GM19438 (cell line): ENCODE results near the gene PIP4K2A.
"Not testable (repeated sequence)": the region's sequence is repeated elsewhere in the genome, so short reads cannot be mapped to it uniquely, and the experiment has no call there.

Experiments used
- ATAC-seq: cut with Tn5 transposase; IDR thresholded peaks from one replicate; pipeline ENCODE4 v1.9.1; 2021; ENCODE audit warnings: low read depth; ENCODE audit not compliant: unreplicated experiment

PIP4K2A gene

DNA sequence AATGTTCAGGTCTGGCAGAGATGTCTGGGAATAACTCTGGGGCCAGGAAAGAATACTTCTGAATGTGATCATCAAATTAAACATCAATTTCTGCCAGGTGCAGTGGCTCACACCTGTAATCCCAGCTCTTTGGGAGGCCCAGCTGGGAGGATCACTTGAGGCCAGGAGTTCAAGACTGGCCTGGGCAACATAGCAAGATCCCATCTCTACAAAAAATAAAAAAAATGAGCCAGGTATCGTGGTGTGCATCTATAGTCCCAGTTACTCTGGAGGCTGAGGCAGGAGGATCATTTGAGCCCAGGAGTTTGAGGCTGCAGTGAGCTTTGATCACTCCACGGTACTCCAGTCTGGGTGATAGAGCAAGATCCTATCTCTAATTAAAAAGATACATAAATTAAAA lies 214.4 kb downstream of the PIP4K2A start:
- ATAC-seq, result not testable (repeated sequence)

DNA sequence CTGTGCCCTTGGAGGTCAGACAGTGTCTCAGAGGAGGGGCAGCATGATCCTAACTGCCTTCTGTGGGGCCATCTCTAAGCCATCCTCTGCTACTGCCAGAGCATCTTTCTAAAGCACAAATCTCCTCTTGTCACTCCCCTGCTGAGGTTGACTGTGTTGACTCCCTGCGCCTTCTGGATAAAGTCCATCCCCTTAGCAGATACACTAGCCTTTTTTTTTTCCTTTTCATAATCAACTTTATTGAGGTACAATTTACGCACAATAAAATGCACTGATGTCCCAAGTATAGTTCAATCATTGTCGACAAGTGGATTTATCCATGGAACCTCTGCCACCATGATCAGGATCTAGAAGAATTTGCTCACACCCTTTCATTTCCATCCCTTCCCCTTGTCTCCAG lies 219.0 kb downstream of the PIP4K2A start:
- no peak for ATAC-seq

- no peak for ATAC-seq
These were observed 220.4 kb downstream of the PIP4K2A start for GRCh38 chr10:22494007-22494406.

DNA sequence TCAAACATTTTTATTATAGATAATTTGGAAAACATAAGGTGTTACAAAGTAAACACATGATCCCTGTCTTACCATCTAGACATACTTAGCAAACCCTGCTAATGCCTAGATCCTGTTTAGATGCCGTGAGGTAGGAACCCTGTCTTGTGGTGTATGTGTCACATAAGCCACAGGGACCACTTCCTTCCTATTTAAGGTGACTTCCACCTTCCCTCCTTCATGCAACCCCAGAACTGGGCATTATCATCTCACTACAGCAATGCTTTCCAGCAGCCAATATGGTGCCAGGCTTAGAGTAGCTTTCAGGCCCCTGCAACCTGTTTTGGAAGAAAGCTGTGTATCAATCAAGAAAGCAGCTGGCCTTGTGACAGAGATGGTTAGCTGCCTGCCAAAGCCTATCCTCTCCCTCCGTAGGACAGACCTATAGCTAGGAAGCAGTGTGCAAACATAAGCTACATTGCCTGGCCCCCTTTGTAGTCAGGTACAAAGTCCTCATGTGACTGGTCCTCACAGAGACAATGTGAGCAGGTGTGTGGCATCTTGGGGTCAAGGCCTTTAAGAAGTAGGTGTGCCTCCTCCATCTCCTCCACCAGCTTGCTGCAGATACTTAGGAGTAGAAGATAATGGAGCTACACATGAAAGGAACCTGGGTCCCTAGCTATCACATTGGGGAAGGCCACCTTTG lies 222.3 kb downstream of the PIP4K2A start:
- ATAC-seq, result no peak

GRCh38 chr10:22491480-22491879 lies 222.9 kb downstream of the PIP4K2A start:
- no peak for ATAC-seq

DNA sequence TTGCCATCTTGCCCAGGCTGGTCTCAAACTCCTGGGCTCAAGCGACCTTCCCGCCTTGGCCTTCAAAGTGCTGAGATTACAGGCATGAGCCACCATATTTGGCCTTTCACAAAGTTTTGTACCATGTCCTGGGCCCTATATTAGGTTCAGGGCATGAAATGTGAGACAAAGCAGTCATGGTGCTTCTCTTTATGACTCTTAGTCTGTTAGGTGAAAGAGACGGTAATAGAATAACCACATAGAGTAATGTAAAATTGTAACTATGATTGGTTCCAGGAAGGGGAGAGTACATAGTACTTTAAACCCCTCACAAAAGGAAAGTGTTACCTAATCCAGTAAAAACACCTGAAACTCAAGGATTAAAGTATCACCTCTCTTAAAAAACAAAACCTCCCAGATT lies 224.4 kb downstream of the PIP4K2A start:
- no peak for ATAC-seq

GRCh38 chr10:22489467-22489866 lies 224.9 kb downstream of the PIP4K2A start:
- no peak for ATAC-seq

DNA sequence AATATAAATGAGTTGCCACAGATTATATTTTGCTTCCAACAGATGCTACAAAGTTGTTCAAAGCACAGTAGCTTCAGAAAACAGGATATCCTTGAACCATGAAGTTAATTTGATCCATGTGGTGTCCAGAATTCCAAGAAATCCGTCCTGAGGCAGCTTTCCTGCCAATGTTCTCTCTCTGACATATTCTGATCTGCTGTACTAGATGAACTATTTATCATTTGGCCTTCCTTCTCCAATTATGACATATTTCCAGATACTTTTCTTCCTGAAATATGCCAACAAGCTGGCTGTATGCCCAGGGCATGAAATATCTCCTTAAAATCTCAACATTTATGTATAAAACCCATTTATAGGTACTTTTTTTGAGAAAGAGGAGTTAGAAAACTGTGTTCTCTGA lies 227.9 kb downstream of the PIP4K2A start:
- no peak for ATAC-seq
